Activated naive CD4-positive, alpha-beta T cell treated with anti-CD3 and anti-CD28 coated beads, Interleukin-2, amount 50 U/mL, for 16 hours (primary cell): ENCODE data around the gene DRG1.
"Not testable (repeated sequence)": the region's sequence is repeated elsewhere in the genome, so short reads cannot be mapped to it uniquely, and the experiment has no call there.

Experiments used
- DNase-seq: peaks from one replicate; pipeline ENCODE4 v3.0.0-alpha.2; 2020

Gene DRG1

DNA sequence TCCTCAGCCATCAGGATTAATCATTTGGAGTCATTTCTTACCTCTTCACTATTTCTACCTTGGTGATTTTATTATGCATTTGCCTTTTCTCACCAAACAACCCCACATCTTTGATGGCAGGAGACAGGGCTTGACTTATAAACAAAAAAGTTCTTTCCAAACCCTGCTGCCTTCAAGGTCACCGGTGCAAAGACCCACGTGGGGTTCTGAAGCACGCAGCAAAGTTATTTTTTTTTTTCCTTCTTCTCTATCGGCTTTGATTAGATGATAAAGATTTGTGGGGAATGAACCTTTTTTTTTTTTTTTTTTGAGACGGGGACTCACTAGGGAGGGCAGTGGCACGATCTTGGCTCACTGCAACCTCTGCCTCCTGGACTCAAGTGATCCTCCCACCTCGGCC lies 44.1 kb downstream of the DRG1 start:
- DNase-seq, result no peak

DNA sequence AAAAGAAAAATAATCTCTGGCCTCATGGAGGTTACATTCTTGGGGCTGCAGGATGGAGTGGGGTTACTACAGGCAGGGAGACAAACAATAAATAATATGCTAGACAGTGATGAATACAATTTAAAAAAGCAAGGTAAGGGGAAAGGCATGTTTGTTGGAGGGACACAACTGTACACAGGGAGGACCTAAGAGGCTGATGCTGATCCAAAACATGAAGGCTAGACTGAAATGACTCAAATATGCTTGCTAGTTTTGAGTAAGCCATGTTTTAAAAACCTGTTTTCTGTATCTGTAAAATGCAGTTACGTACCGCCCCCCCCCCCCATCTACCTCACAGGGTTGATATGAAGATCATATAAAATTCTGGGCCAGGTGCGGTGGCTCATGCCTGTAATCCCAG lies 46.2 kb downstream of the DRG1 start:
- DNase-seq, result no peak

DNA sequence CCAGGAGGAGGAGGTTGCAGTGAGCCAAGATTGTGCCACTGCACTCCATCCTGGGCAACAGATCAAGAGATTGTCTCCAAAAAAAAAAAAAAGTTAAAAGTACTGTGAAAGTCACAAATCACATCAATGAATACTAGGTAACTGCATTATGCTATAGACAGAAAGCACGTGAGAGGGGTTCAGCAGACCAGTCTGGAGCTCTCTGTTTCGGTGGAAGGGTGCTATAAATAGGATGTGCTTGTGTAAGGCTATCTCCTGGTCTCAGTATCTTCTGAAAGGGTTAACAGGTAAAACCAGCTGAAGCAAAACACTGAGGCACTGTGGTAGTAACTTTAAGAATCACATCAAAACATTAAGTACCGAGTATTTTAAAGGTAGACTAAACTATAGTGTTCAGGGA lies 46.8 kb downstream of the DRG1 start:
- DNase-seq, result no peak

DNA sequence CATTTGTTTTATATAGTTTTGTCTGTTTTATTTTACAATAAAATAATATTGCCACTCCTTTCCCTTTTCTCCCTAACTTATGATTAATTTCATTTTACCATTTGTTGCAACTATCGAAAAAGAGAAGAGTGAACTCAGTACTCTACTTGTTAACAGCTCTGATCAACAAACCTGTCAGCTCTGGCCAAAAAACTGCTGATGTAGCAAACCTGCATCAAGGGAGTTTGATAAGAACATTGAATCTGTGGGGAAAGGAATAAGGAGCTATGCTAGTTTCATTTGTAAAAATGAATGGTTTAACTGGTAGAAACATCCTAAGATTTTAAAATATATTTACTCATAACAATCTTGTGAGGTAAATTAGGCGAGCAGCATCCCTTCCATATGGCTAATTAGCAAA lies 47.4 kb downstream of the DRG1 start:
- DNase-seq, result no peak

DNA sequence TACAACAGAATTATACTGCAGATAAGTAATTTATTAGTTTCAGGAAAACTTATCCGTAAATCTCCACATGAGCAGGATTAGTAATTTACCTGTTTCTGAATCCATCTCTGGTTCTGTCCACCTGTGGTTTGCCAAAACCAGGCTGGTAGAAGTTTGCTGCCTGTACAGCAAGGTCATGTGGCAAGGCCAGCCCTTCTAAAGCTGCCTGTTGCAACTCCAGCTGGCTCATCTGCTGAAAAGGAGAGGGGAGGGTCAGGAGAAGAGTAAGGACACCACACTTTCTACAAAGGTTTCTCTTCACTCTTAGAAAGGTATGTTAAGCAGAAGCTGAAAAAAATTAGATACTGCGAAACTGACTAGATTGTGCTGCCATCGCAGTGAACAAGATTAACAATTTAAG lies 47.9 kb downstream of the DRG1 start:
- no peak for DNase-seq

DNA sequence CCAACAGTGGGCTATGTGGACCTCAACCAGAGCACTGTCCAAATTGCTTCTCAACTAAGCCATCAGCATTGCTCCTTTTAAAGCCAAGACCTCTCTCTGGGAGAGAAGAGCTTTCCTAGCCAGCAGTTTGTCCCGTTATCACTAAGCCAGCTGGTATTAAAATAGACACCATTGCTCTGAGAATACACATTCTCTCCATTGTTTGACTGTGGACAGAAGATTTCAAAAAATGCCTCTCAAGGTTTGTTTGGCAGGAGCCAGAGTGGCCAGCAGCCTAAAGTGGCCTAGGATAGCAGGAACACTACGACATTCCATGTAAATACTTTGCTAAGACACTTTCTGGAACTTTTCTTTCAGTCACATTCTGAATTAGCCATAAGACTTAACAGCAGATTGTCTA lies 49.0 kb downstream of the DRG1 start:
- no peak for DNase-seq

DNA sequence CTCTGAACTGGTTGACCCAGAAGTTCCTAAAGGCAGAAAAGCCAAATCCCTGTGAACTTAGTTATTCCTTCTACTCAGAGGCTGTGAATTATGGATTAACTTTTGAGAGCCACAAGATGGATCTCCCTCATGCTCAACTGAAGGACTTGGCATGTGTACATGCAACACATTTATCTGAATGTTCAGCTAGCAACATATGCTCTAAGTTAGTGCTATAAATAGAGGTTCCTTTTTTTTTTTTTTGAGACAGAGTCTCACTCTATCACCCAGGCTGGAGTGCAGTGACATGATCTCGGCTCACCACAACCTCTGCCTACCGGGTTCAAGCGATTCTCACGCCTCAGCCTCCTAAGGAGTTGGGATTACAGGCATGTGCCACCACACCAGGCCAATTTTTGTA lies 50.1 kb downstream of the DRG1 start:
- DNase-seq, result no peak

DNA sequence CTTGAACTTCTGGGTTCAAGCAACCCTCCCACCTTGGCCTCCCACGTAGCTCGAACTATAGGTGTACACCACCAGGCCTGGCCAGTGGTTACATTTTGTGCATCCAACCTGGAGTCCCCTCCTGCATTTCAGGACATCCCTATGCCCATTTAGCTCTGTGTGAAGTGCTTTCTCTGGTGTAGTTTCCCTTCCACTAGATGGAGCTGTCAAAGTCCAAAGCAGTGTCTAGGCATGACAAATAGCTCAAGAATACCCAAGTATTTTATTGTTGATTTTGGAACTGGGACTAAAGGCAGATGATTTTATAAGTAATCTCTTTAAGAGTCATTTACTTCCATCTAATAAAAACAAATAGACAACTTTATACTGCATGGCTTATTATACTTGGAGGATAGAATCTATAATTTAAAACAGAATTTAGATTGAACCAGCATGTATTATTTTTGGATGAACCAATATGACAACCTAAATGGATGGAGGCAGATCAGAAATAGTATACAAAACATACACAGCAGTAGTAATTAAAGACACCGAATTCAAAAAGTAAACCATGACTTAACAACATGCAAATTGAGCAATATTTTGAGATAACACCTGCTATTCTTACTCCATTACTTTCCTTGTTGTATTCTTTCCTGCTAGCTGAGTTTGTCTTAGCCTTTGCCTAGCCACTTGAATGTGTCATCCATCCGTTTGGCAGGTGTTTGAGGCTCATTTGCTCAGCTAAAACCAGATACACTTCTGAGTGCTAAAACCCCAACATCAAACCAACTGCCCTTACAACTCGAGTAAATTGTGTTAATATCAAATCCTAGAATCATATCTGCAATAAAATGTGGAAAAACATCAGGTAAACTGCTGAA lies 52.5 kb downstream of the DRG1 start:
- DNase-seq, result no peak

DNA sequence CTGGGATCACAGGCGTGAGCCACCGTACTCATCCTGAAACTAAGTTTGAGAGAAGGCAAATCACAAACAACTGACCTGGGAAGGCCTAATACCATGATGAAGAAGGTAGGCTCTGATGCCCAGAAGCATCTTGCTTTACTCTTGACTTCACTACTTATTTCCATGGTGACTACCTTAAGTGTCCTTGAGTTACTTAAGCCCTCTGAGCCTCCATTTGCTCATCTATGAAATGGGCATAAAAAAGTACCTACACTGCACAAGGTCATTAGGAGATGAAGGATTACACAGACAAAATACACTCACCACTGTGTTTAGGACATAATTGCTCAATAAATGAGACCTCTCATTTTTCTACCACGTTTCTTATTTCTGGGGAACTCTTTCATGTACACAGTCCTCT lies 62.3 kb downstream of the DRG1 start:
- DNase-seq, result no peak

DNA sequence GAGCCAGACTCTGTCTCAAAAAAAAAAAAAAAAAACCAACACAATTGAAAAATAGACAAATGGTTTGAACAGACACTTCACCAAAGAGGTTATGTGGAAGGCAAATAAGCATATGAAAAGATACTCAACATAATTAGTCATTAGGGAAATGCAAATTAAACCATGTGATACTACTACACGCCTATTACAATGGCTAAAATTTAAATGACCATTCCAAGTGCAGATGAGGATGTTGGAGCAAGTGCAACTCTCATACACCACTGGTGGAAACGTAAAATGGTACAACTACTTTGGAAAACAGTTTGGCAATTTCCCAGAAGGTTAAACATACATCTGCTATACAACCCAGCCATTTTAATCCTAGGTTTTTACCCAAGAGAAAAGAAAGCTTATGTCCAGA lies 65.9 kb downstream of the DRG1 start:
- no peak for DNase-seq

DNA sequence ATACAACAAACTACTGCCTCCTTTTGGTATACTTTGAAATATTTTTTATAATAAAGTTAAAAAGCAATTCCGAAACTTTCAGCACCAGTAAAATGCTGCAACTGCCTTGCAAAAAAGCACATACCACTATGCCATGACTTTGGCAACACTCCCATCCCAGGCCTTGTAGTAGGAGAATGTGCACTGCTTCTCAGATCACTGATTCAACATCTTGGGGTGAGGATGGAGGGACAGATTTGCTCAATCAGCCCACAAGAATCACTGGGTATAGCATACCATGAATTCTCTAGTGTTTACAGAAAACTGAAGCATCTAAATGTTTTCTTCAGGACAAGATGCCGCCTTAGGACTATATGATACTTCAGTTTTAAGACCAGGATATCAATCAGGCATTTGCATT lies 75.3 kb downstream of the DRG1 start:
- DNase-seq, result no peak

DNA sequence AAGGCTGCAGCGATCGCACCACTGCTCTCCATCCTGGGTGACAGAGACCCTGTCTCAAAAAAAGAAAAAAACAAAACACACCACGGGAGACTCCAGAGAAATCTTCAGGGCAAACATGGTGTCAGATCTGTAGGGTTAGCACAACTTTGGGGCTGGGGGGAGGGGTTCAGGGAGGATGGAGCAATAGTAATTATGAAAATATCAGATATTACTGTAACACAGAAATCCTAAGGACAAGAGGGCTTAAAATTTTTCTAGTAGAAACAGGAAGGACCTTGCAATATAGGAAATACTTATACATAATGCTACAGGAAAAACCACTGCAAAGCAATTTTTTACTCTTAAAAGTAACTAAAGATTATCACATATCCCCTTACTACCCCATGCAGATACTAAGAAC lies 76.4 kb downstream of the DRG1 start:
- no peak for DNase-seq

DNA sequence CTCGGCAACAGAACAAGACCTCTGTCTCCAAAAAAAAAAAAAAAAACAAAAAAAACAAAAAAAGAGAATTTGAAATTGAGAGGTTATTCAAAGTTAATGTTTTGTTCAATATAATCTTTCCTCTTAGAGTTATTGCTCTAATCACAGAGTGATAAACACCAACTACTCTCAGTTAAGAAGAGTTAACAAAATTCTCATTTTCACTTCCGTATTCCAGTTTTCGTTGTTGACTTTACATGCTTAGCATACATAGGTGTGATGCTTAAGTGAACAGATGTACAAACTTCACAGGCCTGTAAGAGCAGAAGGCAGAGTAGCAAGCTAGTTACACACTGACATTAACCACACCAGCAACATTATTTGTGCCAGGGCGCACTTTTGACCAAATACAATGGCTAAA lies 77.9 kb downstream of the DRG1 start:
- DNase-seq, result no peak

DNA sequence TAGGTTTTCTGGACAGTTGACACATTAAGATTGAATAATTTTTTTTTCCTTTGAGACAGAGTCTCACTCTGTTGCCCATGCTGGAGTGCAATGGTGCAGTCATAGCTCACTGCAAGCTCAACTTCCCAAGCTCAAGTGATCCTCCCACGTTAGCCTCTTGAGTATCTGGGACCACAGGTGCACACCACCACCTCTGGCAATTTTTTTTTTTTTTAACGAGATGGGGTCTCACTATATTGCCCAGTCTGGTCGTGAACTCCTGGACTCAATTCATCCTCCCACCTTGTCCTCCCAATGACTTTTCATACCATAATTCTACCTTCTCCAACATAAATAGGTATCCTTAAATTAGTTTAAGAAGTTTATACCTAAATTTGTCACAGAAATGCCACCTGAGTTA lies 81.7 kb downstream of the DRG1 start:
- no peak for DNase-seq

DNA sequence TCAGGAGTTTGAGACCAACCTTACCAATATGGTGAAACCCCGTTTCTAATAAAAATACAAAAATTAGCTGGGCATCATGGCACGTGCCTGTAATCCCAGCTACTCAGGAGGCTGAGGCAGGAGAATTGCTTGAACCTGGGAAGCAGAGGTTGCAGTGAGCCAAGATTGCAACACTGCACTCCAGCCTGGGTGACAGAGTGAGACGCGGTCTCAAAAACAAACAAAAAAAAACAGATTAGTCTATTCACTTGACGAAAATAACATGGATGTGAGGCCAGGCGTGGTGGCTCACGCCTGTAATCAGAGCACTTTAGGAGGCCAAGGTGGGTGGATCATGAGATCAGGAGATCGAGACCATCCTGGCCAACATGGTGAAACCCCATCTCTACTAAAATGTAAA lies 83.1 kb downstream of the DRG1 start:
- DNase-seq, result not testable (repeated sequence)
